ENCODE measurements around the gene CTSZ.
"Not testable (repeated sequence)": the region's sequence is repeated elsewhere in the genome, so short reads cannot be mapped to it uniquely, and the experiment has no call there.

The CTSZ gene

GRCh38 chr20:58956078-58956477, 51.0 kb downstream of the CTSZ start:
- Histone ChIP-seq H3K27me3 (replicated peaks; ENCODE audit: control insufficient read depth, insufficient read depth, low read length) (no peaks in the 10 kb centered on the region), H3K36me3 (ENCODE audit: control insufficient read depth, insufficient read depth, low read length) (no peaks in the 10 kb centered on the region), H3K4me3 (replicated peaks; ENCODE audit: low read depth, low read length) (no peak overlapping the region)
- no peak for DNase-seq (ENCODE audit: extremely low read depth, insufficient read length)
- TF ChIP-seq CTCF (IDR thresholded peaks at IDR 0.05; ENCODE audit: insufficient read depth, low read length, poor library complexity, severe bottlenecking): no peak

- no peak for DNase-seq (ENCODE audit: extremely low read depth, insufficient read length)
- Histone ChIP-seq H3K36me3 (ENCODE audit: control insufficient read depth, insufficient read depth, low read length) (no peaks in the 10 kb centered on the region), H3K27me3 (replicated peaks; ENCODE audit: control insufficient read depth, insufficient read depth, low read length) (no peaks in the 10 kb centered on the region), H3K4me3 (replicated peaks; ENCODE audit: low read depth, low read length) (no peak overlapping the region)
- no peak for TF ChIP-seq CTCF (IDR thresholded peaks at IDR 0.05; ENCODE audit: insufficient read depth, low read length, poor library complexity, severe bottlenecking)
Observed at GRCh38 chr20:58953050-58953449, 54.0 kb downstream of the CTSZ start.

- no peak for TF ChIP-seq CTCF (IDR thresholded peaks at IDR 0.05; ENCODE audit: insufficient read depth, low read length, poor library complexity, severe bottlenecking)
- no peaks in the 10 kb centered on the region for H3K36me3 ChIP-seq (ENCODE audit: control insufficient read depth, insufficient read depth, low read length)
- no peak overlapping the region for H3K4me3 ChIP-seq (replicated peaks; ENCODE audit: low read depth, low read length)
- no peak for DNase-seq (ENCODE audit: extremely low read depth, insufficient read length)
- H3K27me3 ChIP-seq (replicated peaks; ENCODE audit: control insufficient read depth, insufficient read depth, low read length): no peaks in the 10 kb centered on the region
Observed at GRCh38 chr20:58950603-58951002, 56.5 kb downstream of the CTSZ start.

GRCh38 chr20:58947797-58948388, 59.2 kb downstream of the CTSZ start:
- not testable (repeated sequence) for H3K4me3 ChIP-seq (replicated peaks; ENCODE audit: low read depth, low read length); H3K36me3 ChIP-seq (ENCODE audit: control insufficient read depth, insufficient read depth, low read length); DNase-seq (ENCODE audit: extremely low read depth, insufficient read length); H3K27me3 ChIP-seq (replicated peaks; ENCODE audit: control insufficient read depth, insufficient read depth, low read length)

- H3K36me3 ChIP-seq (ENCODE audit: control insufficient read depth, insufficient read depth, low read length): no peaks in the 10 kb centered on the region
- no peaks in the 10 kb centered on the region for H3K27me3 ChIP-seq (replicated peaks; ENCODE audit: control insufficient read depth, insufficient read depth, low read length)
- no peak for DNase-seq (ENCODE audit: extremely low read depth, insufficient read length)
- no peak overlapping the region for H3K4me3 ChIP-seq (replicated peaks; ENCODE audit: low read depth, low read length)
- no peak for TF ChIP-seq CTCF (IDR thresholded peaks at IDR 0.05; ENCODE audit: insufficient read depth, low read length, poor library complexity, severe bottlenecking)
Observed at GRCh38 chr20:58945965-58946631, 61.0 kb downstream of the CTSZ start.

Measured in GM06990 (cell line).